Raji (cell line): Measurements from ENCODE around the gene AQP3.
"Not testable (repeated sequence)": the region's sequence is repeated elsewhere in the genome, so short reads cannot be mapped to it uniquely, and the experiment has no call there.

Source experiments
- POLR2A ChIP-seq: IDR thresholded peaks from 2 replicates; pipeline ENCODE4 v1.6.1; 2011; ENCODE audit warnings: low read depth, low read length, control low read depth; ENCODE audit not compliant: insufficient read depth

The AQP3 gene

GRCh38 chr9:33403941-33404787 lies 43.2 kb downstream of the AQP3 start:
- TF ChIP-seq POLR2A = no peak

DNA sequence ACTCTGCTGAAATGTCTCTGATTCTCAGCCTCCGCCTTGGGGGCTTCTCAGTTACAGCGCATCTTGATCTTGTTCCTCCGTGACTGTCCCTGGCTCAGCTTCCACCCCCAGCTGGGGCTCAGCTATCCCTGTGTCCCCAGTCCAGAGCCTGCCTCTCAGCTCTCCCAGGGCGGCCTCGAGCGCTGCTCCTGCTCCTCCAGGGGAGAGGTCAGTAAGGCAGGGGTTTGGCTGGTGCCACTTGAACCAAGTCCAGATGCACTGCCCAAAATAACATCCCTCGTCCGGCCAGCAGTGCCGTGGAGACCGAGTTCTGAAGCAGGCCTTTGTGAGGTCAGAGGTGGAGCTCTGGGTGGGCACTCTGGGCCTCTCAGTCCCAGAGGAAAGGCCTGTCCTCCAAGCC lies 45.0 kb downstream of the AQP3 start, which contains the start of gene AQP7:
Gene AQP7 (minus strand): TSS at position 198 of the 400 bp plus-strand sequence. CDS start 1,306 bp downstream, outside the sequence.
- not testable (repeated sequence) for TF ChIP-seq POLR2A

DNA sequence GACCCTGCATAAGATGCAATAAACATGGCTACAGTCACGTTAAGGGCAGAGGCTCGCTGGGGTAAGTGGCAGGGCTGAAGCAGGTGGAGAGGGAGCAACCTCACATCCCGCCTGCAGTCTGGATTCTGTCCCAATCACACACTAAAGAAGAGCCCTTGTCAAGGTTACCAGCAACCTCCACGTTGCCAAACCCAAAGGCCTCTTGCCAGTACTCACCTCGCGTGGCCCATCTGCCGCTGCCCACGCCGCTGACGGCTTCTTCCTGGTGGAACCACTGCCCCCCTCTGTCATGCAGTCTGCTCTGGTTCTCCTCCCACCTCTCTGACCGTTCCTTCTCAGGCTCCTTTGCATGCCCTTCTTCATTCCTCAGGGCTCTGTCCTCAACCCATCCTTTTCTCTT lies 53.8 kb downstream of the AQP3 start:
- no peak for TF ChIP-seq POLR2A
